Left ventricle myocardium superior (tissue), 1 donor: ENCODE data around the gene GPS1. TPM values are rescaled to one million over a fixed set of nuclear protein-coding genes. Genes with fewer than 3 reads are reported as not detected.
A peak's percentile ranks its signal among the peaks of the same experiment; 100 is the strongest.

Experiments used
- ATAC-seq: fragments of 200-7000 bp; cut with Tn5 transposase; one replicate; pipeline ENCODE4 v1.9.1; 2020; ENCODE audit warnings: mild to moderate bottlenecking, moderate library complexity
- DNase-seq: peaks from one replicate; pipeline ENCODE4 v3.0.0-alpha.2; 2020
- intact Hi-C: fragments of 100-400 bp; cut with micrococcal nuclease; formaldehyde crosslinking; loops from one replicate; pipeline ENCODE4 v1.11.0; 2022
- total RNA-seq: library from RNA; stranded (reverse); fragmentation: NEBNext Ultra II Directional; extraction: Animal tissue kit (Norgen Biotek cat#: 25700); gene quantifications from one replicate; pipeline ENCODE4 v1.2.1, GENCODE V29; 2021
- donor health status: DM: no; HTN: yes; CAD: no; lungs with severe emphysema.

Gene GPS1
- total RNA-seq, 1 donor from 2014 or later, result 90.6 TPM

- DNase-seq (peak; percentile 25), ATAC-seq (no peak)
- intact Hi-C loops, result no loop called here
Measured at GRCh38 chr17:82053556-82054263, 2.0 kb downstream of the GPS1 start.

- intact Hi-C loops, result no loop called here
- ATAC-seq, result no peak
- DNase-seq, result peak; percentile 29
Measured at GRCh38 chr17:82054351-82055022, 2.8 kb downstream of the GPS1 start.

- ATAC-seq (no peak), DNase-seq (peak; percentile 21)
- intact Hi-C loops, result no loop called here
Measured at GRCh38 chr17:82055023-82055964, 3.6 kb downstream of the GPS1 start.

GRCh38 chr17:82055965-82056728, 4.4 kb downstream of the GPS1 start:
- peak; percentile 21 for DNase-seq
- no peak for ATAC-seq

GRCh38 chr17:82056729-82057621, 5.3 kb downstream of the GPS1 start:
- ATAC-seq, result no peak
- intact Hi-C loops, result no loop called here
- peak; percentile 33 for DNase-seq

More at GRCh38 chr17:82055965-82056728, 4.4 kb downstream of the GPS1 start:
- intact Hi-C loops, result no loop called here

- no peak for ATAC-seq
- intact Hi-C loops, result no loop called here
- peak; percentile 23 for DNase-seq
Measured at GRCh38 chr17:82058230-82058854, 6.6 kb downstream of the GPS1 start.

- intact Hi-C loops, result no loop called here
- ATAC-seq (no peak), DNase-seq (peak; percentile 16)
Measured at GRCh38 chr17:82058855-82059249, 7.2 kb downstream of the GPS1 start.

- DNase-seq (peak; percentile 24), ATAC-seq (no peak)
- intact Hi-C loops, result no loop called here
Measured at GRCh38 chr17:82059272-82060000, 7.7 kb downstream of the GPS1 start.

GRCh38 chr17:82060001-82060380, 8.3 kb downstream of the GPS1 start:
- intact Hi-C loops, result no loop called here
- ATAC-seq (no peak), DNase-seq (peak; percentile 22)

- peak; percentile 26 for DNase-seq
- intact Hi-C loops, result no loop called here
- no peak for ATAC-seq
Measured at GRCh38 chr17:82060614-82061013, 8.9 kb downstream of the GPS1 start.

GRCh38 chr17:82061047-82061925, 9.6 kb downstream of the GPS1 start:
- ATAC-seq (no peak), DNase-seq (peak; percentile 29)
- intact Hi-C loops, result no loop called here

GRCh38 chr17:82062076-82062983, 10.6 kb downstream of the GPS1 start:
- no peak for DNase-seq
- intact Hi-C loops, result no loop called here

GRCh38 chr17:82062984-82063368, 11.3 kb downstream of the GPS1 start:
- intact Hi-C loops, result no loop called here
- no peak for DNase-seq
- no peak for ATAC-seq

More at GRCh38 chr17:82062076-82062983, 10.6 kb downstream of the GPS1 start:
- no peak for ATAC-seq

- DNase-seq (peak; percentile 27), ATAC-seq (no peak)
- intact Hi-C loops, result no loop called here
Measured at GRCh38 chr17:82063424-82064415, 12.0 kb downstream of the GPS1 start.
